Ovary (tissue), 3 donors: ENCODE data around the gene GDF2.

Experiments
- CTCF ChIP-seq, 3 donors: fragments of 450-650 bp in 2 of 3; fragments of 200-600 bp in 1 of 3; IDR thresholded peaks; one replicate each; pipeline versions ENCODE4 v1.5.1 to v1.8.0; 2016 to 2022; ENCODE audit warnings: antibody characterized with exemption in 3 of 3, mild to moderate bottlenecking in 1 of 3
- EP300 ChIP-seq: sonication (generic); formaldehyde crosslinking; IDR thresholded peaks from one replicate; pipeline ENCODE4 v1.6.1; 2017; ENCODE audit warnings: antibody characterized with exemption
- POLR2A ChIP-seq: fragments of 450-650 bp; IDR thresholded peaks from one replicate; pipeline ENCODE4 v1.6.1; 2017; ENCODE audit warnings: antibody characterized with exemption, mild to moderate bottlenecking, moderate library complexity
- donor health status: DM: no; HTN: no; CAD: no.

GRCh38 chr10:47300429-47300931, 21.8 kb upstream of the GDF2 start:
- TF ChIP-seq CTCF (IDR thresholded peaks at IDR 0.05) (no peak), POLR2A (no peak), EP300 (no peak)
